ENCODE measurements around the gene GPR62. TPM values are rescaled to one million over a fixed set of nuclear protein-coding genes. Genes with fewer than 3 reads are reported as not detected.

Gene GPR62
- total RNA-seq, 1 experiment from 2014 or later, result not detected

- no peaks in the 10 kb centered on the region for H3K9me3 ChIP-seq (ENCODE audit: control insufficient read depth, insufficient read depth, low read depth, low read length)
- H3K36me3 ChIP-seq (ENCODE audit: control insufficient read depth, insufficient read depth, low read length), result no peaks in the 10 kb centered on the region
- in situ Hi-C loops (cut with HindIII; ENCODE audit: low pct_unique_long_range_greater_than_20kb, low sequenced_read_pairs) (no loop called here), intact Hi-C loops (cut with micrococcal nuclease; ENCODE audit: unreplicated experiment) (loop anchor here (10.0 kb wide), 1 partner anchor 50 kb away; the partner anchor contains the start of gene DUSP7)
- no peaks in the 10 kb centered on the region for H3K27me3 ChIP-seq (ENCODE audit: control insufficient read depth, insufficient read depth, low read length)
- BruUV-seq (replicated peaks), result no TSS peak
- POLR2A ChIA-PET, result no interaction called here
- DNase-seq (ENCODE audit: low read depth, low spot score), result no peak
- no peak for ATAC-seq
- H3K4me3 ChIP-seq (ENCODE audit: low read depth in 2 of 2, low read length in 2 of 2), result no peak overlapping the region
- TF ChIP-seq CTCF (IDR thresholded peaks at IDR 0.05) (no peak), POLR2AphosphoS5 (IDR thresholded peaks at IDR 0.05; ENCODE audit: low read depth, low read length) (no peak), TCF7L2 (IDR thresholded peaks at IDR 0.05; ENCODE audit: low read depth, low read length) (no peak), SIN3A (IDR thresholded peaks at IDR 0.05; ENCODE audit: borderline replicate concordance, insufficient read depth, low read depth, low read length) (no peak), REST (IDR thresholded peaks at IDR 0.05; ENCODE audit: insufficient read depth in 1 of 2, low read depth in 2 of 2, low read length in 1 of 2) (no peak)
- H3K27ac ChIP-seq (ENCODE audit: low read length), result no peak overlapping the region
- CTCF ChIA-PET, result interaction anchor here (1.2 kb wide), 1 partner anchor 49 kb away, joined by 7 read pairs; no protein-coding TSS in a partner anchor
- H3K4me1 ChIP-seq (ENCODE audit: control insufficient read depth, insufficient read depth, low read length), result no peaks in the 10 kb centered on the region; the same call in 1 of the 2 replicates
These were observed 49.8 kb downstream of the GPR62 start for GRCh38 chr3:52004906-52005395.

GRCh38 chr3:52005571-52005986, 50.4 kb downstream of the GPR62 start:
- Histone ChIP-seq H3K27me3 (ENCODE audit: control insufficient read depth, insufficient read depth, low read length) (no peaks in the 10 kb centered on the region), H3K9me3 (ENCODE audit: control insufficient read depth, insufficient read depth, low read depth, low read length) (no peaks in the 10 kb centered on the region), H3K4me1 (ENCODE audit: control insufficient read depth, insufficient read depth, low read length) (no peaks in the 10 kb centered on the region; the same call in 1 of the 2 replicates), H3K4me3 (ENCODE audit: low read depth in 2 of 2, low read length in 2 of 2) (no peak overlapping the region), H3K36me3 (ENCODE audit: control insufficient read depth, insufficient read depth, low read length) (no peaks in the 10 kb centered on the region), H3K27ac (ENCODE audit: low read length) (no peak overlapping the region)
- no TSS peak for BruUV-seq (replicated peaks)
- DNase-seq (ENCODE audit: low read depth, low spot score), result no peak
- no peak for ATAC-seq
- ChIA-PET CTCF (no interaction called here), POLR2A (no interaction called here)
- no peak for TF ChIP-seq REST (IDR thresholded peaks at IDR 0.05; ENCODE audit: insufficient read depth in 1 of 2, low read depth in 2 of 2, low read length in 1 of 2)
- no peak for TF ChIP-seq POLR2AphosphoS5 (IDR thresholded peaks at IDR 0.05; ENCODE audit: low read depth, low read length)
- no peak for TF ChIP-seq CTCF (IDR thresholded peaks at IDR 0.05)
- TF ChIP-seq SIN3A (IDR thresholded peaks at IDR 0.05; ENCODE audit: borderline replicate concordance, insufficient read depth, low read depth, low read length), result no peak
- TF ChIP-seq TCF7L2 (IDR thresholded peaks at IDR 0.05; ENCODE audit: low read depth, low read length), result no peak
- intact Hi-C loops (cut with micrococcal nuclease; ENCODE audit: unreplicated experiment), result loop anchor here (10.0 kb wide), 1 partner anchor 49 kb away; the partner anchor contains the start of gene DUSP7
- in situ Hi-C loops (cut with HindIII; ENCODE audit: low pct_unique_long_range_greater_than_20kb, low sequenced_read_pairs), result no loop called here

Measured in Panc1 (cell line).